ENCODE data around the gene KLHL11.
"Not testable (repeated sequence)": the region's sequence is repeated elsewhere in the genome, so short reads cannot be mapped to it uniquely, and the experiment has no call there.

GRCh38 chr17:41840781-41841180 lies 24.4 kb downstream of the KLHL11 start:
- TF ChIP-seq CTCF (IDR thresholded peaks at IDR 0.05 in 8 of 11, conservative IDR thresholded peaks at IDR 0.05 in 3 of 11); POLR2A (IDR thresholded peaks at IDR 0.05): not testable (repeated sequence)

Data from spleen (tissue), 7 donors.